ENCODE measurements around the gene LRIG1.

LRIG1 gene

DNA sequence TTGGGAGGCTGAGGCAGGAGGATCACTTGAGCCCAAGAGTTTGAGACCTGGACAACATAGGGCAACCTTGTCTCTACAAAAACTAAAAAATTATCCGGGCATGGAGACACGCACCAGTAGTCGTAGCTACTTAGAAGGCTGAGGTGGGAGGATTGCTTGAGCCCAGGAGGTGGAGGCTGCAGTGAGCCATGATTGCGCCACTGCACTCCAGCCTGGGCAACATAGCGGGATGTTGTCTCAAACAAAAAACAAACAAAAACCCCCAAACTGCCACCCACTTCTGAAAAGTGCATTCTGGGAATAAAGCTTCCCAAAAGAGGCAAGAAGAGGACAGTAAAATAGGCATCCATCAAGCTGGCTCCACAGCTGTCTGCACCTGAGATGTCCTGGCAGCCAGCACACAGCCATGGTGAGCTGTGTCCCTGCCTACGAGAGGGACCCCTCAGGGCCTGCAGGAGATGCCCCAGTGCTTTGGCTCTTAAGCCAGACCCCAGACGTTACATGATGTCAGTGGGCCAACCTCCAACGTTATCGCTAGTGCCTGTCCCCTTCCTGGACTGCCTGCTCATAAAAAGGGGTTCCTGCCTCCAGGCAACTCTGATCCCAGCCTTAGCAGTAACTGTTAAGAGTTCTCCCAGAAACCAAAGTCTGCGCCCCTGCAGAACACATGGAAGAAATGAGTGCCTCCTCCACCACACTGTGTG, 101.1 kb downstream of the LRIG1 start:
- no peak for DNase-seq

DNA sequence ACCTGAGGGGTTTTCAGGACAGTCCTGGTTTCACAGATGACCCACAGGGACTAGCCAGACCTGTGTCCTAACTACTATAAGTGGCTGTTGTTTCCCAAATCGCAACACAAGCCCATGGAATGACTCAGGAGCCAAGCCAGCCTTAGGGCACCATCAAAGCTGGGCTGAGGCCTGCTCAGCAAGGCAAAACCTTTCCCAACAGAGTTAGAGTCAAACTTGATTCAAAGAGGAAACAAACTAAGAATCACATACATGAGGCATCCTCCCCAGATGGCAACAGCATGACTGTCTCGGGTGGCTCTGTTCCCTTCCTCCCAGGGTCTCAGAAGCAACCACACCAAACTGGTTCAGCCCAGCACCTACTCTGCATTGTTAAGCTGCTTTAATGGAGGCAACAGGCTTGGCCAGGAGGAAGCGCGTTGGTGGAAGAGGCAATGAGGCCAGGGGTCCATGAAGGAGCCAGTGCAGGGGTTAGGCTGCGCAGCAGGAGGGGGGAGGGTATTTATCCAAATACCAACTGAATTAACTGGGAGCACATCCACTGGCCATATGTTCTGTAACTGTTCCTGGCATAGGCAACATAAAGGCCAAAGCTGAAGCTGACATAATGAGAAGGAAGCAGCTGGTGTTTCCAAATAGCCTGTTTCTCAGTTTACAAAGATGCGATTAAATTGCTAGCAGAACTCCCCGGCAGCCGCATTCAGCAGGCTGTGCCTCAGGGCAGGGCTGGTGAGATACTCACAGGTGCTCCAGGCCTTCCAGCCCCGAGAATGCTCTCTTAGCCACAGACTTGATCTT, 102.4 kb downstream of the LRIG1 start:
- DNase-seq, result no peak

- DNase-seq, result no peak
Observed at GRCh38 chr3:66397745-66398144, 103.1 kb downstream of the LRIG1 start.

DNA sequence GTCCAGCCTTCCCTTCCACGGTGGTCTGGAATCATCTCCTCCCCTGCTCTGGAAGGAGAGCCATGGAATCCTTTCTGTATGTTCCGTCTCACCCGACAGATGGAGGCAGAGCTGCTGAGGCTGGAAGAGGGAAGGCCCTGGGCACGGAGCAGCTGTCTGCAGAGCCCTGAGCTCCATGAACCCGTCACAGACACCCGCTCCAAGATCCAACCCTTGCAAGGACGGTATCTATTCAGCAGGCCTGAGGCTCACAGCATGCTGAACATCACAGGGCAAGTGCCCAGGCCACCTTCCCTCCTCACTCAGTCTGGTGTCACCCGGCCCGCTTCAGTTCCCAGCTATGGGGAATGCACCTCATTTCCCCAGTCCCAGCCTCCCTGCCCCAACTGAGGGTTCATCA, 103.9 kb downstream of the LRIG1 start:
- DNase-seq, result no peak

DNA sequence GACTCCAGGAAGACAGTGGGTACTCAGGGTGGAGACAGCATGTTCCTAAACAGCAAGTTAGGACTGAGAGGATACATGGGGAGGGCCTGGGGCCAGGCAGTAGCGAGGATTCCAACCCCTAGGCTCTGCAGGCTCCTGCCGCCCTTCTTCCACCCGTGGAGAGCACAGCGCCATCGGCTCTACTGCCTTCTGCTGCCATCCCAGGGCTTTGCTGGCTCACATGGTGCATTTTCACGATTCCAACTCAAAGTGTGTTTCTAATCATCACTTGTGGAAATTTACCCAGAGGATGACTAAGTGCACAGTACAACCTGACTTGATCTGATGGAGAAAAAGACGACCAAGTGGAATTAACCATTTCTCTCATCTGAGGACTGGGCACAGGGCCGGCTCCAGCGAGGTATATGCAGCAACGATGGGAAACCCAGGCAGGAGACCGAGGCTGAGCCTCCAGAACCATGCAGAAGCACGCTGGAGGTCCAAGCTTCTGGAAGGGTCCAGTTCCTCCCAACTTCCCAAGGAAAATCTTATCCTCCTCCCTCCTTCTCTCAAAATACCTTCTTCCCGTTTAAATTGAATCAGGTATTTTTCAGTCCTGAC, 104.6 kb downstream of the LRIG1 start:
- no peak for DNase-seq

GRCh38 chr3:66395635-66396034, 105.2 kb downstream of the LRIG1 start:
- no peak for DNase-seq

DNA sequence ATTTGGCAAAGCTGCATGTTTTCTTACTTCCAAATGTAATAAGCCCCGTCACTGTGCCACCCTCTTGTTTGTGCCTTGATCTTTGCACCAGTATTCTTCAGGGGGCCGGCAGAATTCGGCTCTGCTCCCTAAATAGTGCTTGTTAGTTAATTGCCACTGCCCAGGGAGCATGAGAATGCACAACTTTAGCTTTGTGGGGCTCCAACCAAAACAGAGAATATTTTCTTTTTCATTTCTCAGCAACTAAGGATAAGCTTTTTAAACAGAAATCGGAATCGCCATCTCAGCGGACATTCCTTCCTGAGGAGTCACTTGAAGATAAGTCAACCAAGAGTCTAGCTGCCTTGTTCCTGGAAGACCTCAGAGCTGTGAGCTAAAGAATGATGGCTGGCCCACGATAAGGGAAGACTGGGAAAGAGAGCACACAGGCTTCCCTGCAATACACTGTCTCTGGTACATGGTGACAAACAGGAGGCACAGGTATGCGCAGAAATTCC, 106.0 kb downstream of the LRIG1 start:
- DNase-seq, result no peak

DNA sequence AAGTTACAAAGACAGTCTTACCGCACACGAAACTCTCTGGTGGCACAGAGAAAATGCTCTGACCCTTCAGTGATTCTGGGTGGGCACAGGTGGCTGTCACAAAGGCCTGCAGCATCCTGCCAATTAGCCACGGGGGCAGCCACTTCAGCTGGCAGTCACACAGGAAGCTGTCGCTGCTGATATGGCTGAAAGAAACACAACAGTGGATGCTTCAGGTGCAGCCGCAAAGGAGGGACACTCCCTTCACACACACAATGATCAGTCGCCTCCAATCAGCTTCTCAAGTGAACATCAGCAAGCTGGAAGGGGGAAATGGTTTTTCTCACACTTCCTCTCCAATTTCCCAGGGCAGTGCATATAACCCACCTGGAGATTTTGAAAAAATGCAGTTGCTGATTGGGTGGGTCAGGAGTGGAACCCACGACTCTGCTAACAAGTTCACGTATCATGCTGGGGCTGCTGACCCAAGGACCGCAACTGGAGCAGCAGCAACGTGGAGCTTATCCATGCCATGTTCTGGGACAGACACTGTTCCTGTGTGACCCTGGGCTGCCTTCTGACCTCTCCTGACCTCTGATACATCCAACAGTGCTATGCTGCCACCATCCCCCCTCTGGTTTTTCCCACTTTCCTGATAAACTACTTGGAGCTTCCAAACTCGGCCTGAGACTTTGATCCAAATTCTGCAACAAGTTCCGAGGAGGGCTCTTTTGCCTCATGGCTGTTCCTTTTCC, 106.6 kb downstream of the LRIG1 start:
- no peak for DNase-seq

DNA sequence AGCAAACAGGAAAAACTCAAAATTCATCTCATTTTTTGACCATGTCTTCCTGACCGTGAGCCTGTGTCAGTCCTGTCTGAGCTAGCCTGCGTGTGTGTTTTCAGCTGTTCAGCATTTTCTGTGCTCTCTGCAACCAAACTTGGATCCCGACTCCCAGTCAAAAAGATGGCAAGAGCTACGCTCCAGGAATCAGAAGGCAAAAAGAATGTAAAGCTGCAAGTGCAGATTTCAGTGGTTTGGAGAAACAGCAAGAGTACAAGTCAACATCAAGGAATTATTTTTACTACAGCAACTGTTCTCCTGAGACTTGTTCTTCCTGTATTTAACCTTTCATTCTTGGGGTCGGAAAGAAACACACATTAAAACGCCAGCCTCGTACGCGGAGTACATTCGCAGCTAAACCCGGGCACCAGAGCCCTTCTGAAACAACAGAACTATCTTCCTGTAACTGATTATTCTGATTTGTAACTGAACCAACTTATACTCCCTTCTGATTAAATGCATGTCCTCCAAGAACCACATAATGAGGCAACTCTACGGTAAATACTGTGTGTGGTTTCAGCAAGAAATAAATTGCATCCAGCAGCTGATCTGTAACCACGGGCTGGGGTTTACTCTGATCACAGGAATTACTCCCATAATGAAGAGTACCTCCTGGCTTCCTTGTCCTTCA, 107.4 kb downstream of the LRIG1 start:
- DNase-seq, result no peak

DNA sequence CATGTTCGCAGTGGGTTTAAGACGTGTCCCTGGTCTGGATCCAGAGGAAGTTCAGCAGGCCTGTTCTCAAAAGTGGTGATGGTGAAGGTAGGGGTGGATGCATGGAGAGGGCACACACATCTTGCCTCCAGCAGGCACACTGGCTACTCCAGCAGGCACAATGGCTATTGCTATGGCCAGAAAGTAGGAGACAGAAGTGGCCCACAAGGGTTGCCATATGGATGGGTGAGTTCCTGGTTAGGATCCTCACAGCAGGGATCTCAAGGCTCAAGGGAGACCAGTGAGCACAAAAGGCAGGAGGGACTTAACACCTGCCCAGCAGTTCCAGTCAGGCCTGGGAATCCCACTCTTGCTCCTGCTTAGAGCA, 107.9 kb downstream of the LRIG1 start:
- no peak for DNase-seq

GRCh38 chr3:66392512-66392911, 108.3 kb downstream of the LRIG1 start:
- no peak for DNase-seq

GRCh38 chr3:66390013-66390412, 110.8 kb downstream of the LRIG1 start:
- DNase-seq, result no peak

- DNase-seq, result no peak
Observed at GRCh38 chr3:66386925-66387650, 113.7 kb downstream of the LRIG1 start.

- DNase-seq, result no peak
Observed at GRCh38 chr3:66386011-66386924, 114.6 kb downstream of the LRIG1 start.

- DNase-seq, result no peak
Observed at GRCh38 chr3:66385066-66385465, 115.8 kb downstream of the LRIG1 start.

DNA sequence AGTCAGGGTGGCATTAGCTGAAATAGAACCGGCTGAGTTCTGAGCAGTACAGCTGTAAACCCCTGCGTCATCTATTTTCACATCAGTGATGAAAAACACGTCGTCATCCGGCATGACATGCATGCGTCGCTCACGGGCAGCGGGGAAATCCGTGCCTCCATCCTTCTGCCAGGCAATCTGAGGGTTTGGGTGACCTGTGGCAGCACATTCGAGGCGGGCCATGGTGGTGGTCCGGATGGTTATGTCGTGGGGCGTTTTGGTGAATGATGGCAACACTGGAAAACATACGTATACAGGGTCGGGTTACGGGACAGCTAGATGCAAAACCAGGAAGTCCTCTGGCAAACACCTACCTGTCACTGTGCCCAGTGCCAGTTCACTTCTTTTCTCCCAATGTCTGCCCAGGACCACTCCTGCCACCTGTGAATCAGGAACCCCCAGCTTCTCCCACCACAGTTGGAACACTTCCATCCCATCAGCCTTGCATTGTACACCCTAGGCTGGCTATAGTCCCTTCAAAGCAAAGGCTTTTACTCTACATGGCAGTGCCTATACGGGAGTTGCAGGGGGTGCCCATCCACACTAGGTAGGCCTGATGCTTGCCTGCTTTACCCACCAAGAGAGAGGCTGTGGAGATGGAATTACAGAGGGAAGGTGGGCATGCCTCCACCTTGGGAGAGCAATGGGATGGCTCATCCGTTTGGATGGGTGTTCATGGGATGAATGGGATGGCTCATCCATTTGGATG, 116.7 kb downstream of the LRIG1 start:
- DNase-seq, result no peak

GRCh38 chr3:66383023-66383422, 117.8 kb downstream of the LRIG1 start:
- no peak for DNase-seq

DNA sequence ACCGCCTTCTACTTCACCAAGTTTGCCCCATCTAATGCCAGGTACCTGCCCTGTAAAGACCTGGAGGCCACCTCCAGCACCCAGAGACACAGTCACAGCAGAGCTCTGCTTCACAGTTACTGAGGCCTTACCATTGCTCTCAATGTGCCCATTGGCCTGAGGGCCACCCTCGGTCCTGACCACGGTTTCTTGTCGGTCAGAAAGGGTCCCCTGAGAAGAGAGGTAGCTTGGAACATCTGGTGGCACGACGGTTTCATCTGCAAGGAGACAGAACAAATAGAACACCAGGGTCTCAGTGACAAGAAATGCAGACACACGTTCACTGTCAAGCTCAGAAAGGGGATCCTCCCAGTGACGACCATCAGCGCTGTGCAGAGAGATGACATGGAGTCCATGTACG, 118.7 kb downstream of the LRIG1 start:
- DNase-seq, result no peak

DNA sequence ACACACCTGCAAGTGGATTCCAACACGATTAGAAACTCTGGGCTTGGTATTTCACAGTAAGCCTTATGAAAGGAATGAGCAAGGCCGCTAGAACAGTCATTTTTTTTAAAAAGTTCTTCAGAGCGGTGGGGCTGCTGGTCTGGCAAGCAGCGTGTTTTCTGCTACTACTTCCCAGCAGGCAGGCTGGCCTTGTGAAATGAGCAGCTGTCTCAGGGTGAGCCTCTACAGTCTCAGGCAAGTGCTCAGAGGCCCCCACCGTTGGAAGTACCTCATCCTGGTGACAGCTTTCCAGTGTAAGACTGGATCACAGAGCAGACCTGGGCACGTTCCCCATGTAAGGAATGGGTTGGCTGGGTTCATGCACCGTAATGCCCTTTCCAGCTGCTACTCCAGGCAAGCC, 119.2 kb downstream of the LRIG1 start:
- DNase-seq, result no peak
